ENCODE results near the gene FRMPD4.

The FRMPD4 gene

DNA sequence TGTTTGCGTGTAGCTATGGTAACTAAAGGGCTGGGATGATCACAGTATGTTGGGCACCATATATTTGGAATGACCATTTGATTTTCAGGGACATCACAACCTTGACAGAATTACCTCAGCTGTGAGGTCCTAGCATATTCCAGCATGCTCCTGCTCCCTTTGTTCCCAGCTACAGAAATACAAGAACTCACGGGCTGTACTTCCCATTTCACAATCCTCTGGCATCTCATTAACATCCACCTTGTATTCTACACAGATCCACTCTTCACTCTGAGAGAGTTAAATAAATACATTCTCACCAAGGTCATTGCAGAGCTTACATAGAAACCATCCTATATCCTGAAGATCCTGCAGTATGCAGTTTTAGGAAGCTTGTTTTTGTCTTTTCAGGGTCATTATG, 169.7 kb downstream of the FRMPD4 start:
- no peak for DNase-seq

DNA sequence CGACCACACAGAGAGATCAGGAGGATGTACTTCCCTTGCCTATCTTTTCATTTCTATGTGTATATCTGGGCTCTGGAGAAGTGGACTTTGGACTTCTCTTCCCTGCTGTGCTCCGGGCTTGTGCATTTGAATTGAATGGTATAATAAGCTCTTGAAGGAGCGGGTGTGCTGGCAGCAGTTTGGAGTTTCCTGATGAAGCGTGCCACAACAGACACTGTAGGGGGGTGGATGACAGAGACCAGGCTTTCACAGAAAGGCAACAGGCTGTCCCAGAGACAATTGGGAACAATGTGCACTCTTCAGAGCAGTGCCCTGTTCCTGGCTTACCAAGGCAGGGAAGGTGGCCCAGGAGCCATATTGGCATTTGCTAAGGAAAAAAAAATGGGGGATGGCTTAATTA, 170.1 kb downstream of the FRMPD4 start:
- no peak for DNase-seq

DNA sequence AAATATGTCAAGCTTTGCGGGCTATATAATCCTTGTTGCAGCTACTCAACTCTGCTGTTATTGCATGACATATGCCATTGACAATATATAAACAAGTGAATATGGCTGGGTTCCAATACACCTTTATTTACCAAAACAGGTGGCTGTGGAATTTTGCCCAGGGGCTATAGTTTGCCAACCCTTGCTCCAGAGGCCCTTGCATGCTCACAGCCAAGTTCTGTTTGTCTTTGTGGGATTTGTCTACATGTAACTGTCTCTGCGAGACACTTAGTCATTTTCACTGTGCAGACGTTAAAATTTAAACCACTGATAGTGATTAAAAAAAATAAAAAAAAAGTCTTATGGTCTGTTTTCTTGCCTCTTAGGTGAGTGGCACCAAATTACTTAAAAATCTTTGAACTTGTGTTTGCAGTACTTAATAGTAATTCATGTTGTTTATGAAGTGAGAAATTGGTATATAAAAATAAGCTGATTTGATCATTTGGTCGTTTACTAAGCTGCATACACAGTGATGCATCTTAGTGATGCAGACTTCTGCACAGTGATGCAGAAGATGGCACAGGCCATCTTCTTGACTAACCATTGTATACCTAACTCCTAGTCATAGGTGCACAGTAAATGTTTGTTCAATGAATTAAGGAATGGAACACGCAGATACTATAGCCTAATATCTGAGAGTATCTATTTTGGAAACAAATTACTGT, 170.9 kb downstream of the FRMPD4 start:
- no peak for DNase-seq

DNA sequence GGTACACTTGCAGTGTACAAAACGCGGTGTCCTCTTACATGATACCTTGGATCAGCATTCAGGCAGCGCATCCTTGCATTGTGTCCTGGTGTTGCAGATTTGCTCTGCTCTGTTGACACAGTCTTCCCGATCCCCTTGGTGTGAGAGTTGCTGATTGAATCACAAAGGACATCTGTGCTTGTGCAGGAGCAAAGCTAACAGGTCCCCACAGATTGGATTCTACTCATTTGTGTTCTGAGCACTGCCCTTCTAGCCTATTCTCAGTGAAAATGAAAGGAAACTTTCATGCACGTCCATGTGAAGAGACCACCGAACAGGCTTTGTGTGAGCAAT, 171.4 kb downstream of the FRMPD4 start:
- DNase-seq, result no peak

DNA sequence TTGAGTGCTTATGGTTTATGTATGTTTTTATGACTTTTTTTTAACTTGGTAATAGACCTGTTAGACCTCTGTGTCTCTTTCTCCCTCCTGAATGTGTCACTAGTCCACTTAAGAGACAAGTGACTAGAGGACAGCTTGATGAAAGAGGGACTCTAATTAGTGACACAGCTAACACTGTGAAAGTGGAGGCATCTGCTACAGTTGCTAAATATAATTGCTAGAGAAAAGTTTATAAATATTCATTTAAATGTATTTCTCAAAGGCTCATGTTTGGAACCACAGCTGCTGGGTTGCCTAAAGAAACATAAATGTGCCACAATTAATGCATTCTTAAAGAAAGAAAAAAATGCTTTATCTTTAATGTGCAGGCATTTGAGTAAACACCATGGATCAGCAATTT, 176.4 kb downstream of the FRMPD4 start:
- DNase-seq, result no peak

DNA sequence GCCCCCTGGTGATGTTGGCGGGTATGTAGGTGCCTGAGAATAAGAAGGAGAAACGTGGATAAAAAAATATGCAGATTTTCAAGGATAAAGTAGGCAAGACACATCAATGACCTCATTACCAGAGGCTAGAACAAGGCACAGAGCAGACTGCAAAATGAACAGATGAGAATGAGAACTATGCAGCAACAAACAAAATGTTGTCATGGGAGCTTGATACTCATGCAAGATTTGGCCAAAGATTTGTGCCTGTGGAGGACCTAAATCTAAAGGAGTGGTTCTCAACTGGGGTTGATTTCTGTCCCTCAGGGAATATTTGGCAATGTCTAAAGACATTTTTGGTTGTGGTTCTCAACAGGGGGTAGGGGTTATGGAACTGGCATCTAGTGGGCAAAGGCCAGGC, 177.3 kb downstream of the FRMPD4 start:
- DNase-seq, result no peak

DNA sequence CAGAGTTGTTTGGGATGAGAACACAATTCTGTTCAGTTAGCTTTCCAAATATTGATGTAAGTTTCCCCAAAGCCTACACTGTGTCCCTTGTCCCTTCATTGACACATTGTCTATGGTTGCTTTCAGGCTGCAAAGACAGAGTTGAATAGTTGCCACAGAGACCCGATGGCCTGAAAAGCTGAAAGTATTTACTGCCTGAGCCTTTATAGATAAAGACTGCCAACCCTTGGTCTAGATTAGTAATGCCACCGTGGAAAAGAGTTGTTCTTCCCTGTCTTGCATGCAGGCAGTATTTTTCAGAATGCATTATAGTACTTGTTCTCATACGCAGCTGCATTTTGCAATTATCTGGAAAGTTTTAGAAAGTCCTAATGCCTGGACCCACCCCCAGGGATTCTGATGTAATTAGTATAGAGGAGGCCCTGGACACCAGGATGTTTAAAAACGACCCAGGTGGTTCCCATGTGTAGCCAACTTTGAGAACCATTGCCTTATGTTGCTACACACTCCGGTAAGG, 180.8 kb downstream of the FRMPD4 start:
- no peak for DNase-seq

DNA sequence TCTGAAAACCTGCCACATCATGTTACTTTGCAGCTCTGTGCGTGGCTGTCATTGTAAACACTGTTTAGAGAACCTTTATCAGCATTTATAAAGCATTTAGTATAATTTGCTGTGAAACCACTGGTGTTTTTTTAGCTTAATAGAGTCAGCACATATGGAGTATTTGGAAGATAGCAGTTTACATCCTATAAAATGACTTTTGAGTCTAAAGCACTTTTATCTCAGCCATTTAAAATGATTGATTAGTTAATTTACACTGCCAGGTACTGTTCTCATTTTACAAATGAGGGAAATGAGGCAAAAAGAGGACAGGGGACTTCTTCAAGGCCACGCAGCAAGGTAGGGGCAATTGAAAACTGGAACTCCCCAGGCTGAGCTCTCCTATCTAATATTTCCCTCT, 181.7 kb downstream of the FRMPD4 start:
- DNase-seq, result no peak

DNA sequence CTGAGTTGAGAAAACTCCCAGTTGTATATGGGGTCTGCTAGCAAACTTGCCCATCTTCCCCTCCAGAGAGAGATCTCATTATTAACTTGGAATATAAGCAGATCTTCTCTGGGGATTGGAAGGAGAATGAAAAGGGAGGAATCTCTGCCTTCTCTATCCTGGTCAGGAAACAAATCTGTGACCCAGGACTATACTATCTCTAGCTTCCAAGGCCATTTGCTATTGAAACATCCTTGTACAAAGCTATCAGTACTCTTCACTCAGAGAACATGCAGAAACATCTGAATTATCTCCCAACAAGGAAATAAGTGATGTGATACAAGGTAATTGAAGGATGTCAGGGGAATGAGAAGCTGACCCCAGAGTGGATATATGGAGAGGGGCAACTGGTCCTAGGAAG, 183.8 kb downstream of the FRMPD4 start:
- no peak for DNase-seq

DNA sequence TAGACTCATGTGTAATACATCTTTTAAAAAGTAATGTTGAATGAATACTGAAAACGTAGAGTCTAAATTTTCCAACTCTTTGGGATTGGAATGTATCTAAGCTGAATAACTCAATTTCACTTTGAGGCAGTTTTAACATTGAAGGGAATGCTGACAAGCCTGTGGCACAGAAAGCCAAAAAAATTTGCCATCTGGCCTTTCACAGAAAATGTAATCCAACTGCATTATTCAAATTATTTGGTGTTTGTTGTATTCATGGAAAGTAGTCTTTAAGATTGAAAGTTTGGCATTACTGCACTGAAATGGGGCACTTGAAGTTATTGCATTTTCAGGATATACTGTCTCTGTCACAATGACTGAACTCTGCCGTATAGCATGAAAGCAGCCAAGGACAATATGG, 186.9 kb downstream of the FRMPD4 start:
- DNase-seq, result no peak

DNA sequence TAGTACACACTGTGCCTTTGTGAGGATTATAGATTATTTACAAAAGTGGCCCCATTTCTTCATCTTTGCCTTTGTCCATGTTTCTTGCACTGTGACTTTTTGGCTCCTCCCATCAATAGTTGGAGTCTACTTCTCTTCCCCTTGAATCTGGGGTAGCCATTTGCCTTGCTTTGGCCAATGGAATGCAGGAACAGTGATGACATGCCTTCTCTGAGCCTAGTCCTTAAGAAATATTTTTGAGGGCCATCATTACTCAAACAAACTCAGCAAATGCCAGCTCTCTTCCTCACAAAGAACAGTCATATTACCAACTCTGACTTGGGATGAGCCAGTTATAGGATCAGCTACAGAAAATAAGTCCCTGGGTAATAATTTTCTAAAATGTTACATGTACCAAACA, 189.6 kb downstream of the FRMPD4 start:
- DNase-seq, result no peak

DNA sequence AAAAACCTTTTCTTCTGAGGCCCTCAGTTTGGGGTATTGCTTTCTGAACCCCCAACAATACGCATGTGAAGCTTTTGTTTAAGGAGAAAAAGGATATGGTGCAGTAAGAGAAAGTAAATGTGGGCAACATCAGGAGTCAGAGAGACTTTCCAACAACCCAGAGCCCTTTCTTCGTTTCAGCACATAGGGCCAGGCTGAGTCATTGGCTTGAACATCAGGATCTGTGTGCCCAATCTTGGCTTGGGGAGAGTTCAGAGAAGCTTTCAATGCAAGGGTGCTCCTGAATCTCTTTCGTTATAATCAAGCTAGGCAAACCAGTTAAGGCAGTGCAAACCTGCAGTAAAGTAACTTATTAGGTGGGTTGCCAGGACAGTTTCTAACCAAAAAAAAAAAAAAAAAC, 191.2 kb downstream of the FRMPD4 start:
- DNase-seq, result no peak

DNA sequence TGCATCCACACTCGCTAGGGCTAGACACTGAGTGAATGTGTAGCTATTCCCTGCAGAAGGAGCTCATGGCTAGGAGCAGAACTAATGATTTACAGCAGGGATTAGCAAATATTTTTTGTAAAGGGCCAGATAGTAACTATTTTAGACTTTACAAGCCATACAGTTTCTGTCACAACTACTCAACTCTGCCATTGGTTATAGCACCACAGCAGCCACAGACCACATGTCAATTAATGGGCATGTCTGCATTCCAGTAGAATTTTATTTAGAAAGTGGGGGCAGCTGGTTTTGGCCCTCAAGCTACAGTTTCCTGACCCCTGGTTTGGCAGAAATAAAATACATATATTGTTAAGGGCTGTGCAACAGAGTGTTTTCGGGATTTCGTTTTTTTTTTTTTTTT, 192.6 kb downstream of the FRMPD4 start:
- DNase-seq, result no peak

DNA sequence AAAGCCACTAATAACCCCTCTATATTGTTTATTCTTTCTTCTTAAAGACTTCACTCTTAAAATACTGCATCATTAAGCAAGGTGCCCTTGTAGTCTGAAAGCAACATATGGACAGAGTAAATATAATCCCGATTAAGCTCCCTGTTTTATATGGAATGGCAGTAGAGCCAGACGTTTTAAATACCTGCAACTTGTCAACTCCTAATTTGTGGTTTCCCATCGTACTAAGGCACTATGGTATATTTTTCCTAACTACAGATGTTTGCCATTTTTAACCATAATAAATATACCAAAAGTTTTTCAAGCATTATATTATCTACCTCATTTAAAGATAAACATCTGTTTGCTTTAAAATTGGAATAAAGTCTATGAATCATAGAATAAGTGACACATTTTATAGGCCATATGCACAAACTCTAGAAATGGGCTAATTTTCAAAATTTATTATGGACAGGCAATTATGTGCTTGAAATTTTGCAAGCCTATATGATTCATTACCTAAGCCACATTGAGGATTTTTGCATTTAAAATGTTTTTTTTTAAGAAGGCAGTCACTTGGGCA, 194.6 kb downstream of the FRMPD4 start:
- no peak for DNase-seq

DNA sequence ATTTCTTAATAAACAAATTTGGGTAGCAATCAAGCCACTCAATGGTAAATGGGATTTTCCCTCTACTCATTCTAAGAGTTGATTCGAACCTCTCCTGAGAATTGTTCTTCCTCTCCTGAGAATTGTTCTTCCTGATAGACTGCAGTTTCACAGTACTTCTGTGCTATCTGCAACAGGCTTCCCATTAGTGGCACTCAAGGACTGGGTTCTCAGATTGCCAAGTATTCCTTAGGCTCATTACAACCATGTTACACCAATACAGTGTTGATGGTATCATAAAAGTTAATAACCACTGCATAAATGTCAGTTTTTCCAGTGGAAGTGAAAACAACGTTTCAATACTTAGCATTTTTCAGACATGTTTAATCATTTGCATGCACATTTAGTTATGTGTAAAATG, 201.6 kb downstream of the FRMPD4 start:
- DNase-seq, result no peak

DNA sequence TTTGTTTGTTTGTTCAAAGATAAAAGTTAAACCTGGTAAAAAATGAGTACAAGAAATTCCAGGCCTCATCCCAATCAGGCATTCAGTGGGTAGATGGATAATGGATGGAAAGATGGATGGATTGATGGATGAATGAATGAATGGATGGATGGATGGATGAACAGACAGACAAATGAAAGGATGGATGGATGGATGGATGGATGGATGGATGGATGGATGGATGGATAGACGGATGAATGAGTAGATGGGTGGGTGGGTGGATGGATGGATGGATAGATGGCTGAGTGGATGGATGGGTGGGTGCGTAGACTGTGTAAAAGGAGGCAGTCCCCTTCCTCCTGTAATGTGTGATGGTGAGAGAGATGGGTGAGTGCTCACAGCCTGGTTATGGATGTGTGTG, 206.7 kb downstream of the FRMPD4 start:
- no peak for DNase-seq

DNA sequence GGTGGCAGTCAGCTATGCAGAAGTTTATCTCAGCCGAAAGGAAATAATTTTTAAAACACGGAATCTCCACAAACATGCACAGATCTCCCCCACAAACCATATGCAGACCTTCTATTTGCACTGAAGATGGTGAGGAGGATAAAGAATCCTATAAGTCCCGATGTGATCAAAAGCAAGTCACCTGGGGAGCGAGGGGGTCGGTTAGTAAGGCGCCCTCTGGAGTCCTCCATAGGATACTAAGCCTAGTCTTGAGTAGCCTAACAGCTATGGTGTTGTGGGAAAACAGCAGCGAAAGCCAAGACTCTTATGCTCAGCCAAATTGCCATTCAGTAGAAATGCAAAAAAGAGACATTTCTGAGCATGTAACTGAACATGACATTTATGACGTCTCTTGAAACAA, 210.9 kb downstream of the FRMPD4 start:
- DNase-seq, result no peak

DNA sequence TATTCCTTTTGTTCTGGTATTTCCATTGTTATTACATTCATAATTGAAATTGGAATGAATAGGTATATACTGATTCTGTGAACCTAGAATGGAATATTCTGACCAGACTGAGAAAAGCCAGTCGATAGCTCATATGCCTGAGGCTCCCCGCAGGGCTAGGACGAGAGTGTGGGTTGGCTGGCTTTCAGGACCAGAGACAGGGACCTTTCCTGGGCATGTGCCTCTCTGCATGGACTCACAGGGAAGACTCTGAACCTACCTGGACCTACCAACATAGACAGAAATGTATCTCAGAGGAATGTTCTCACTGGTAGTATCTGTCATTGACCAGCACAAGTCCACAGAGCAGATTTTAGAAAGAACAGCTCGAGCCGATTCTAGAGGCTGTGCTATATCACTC, 214.6 kb downstream of the FRMPD4 start:
- DNase-seq, result no peak

DNA sequence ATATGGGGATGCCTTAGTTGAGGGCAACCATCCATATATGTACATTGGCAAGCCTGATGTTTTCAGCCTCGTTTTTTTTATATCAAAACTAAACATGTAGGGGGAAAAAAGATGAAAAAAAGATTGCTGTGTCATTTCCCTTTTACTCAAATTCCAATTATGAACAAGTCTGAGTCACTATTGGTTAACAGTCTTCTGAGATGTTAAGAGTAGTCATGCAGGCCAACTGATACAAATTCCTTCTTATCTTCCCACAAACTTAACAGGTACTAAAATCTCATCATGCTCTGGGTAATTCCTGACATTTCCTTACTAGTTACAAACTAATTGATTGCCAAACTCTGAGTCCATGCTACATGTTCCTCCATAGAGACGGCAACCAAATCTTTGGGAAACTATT, 222.1 kb downstream of the FRMPD4 start:
- DNase-seq, result no peak

DNA sequence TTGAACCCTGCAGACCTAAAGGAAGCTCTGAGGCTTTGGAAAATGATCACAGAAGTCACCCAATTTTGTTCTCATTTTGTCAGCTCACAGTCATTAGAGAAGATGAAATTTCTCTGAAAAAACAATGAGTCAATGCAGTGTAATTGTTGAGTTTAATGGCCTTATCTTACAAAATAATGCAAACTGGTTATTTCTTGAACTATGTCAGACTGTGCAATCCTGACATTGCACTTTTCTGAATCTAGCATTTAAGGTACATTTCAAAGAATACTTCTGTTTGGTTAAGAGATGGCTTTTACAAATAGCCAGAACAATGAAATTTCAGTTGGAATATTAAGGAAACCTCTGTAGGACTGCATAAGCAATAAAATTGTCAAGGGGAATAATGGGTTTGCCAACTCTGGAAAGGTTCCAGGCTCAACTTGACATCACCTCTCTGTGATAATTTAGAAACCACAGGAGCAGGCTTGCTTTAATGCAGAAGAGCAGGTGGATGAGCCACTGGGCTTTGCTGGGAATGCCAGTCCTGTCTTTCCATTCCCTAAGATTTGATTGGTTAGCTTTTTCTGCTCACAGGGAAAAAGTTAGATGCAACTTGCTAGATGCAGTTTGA, 222.8 kb downstream of the FRMPD4 start:
- no peak for DNase-seq

DNA sequence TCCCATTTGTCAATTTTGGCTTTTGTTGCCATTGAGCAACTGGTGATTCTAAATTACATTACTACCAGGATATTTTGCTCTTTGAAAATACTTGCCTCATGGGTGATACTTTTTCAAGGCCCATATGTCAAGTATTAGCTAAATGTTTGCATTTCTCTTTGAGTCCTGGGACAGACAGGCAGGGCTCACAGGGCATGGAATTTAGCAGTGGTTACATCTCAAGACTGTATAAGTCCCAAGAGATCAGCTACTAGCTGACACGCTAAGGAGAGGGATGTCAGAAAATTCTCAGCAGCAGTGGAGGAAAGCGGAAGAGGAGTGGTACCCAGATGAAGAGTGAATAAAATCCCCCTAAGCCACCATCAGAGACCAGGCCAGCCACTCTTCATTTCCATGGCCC, 224.9 kb downstream of the FRMPD4 start:
- DNase-seq, result no peak

DNA sequence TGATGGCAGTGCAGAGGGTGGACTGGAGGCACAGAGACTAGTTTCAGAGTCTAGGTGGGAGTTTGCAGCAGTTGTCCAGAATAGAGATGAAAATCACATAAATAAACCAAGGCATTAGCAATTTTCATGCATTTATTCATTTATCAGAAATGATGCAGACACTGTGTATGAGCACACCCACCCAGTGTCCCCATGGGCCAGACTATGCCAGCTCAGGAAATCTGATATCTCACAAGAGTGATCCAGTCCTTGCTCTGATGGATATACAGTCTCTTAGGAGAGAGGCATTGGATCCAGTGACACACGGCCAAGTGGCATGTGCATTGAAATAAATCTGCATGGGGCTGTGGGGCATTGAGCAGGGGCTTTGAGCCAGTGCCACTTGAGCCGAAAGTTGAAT, 228.2 kb downstream of the FRMPD4 start:
- no peak for DNase-seq

DNA sequence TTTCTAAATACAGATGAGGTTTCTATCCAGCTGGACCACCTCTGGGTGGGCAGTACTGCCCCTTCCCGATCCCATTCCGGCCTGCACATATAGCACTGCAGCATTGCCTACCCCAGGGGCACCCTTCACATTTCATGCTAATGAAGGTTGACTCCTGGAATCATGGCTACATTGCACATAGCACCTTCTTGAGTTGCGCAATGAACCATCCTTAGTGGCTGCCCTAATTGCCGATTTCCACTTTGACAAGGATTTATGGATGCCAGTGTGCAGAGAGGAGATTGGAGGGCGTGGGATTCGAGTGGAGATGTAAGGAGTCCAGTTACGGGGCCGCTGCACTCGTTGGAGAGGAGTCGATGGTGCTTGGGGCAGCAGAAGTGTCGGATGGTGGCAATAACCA, 229.0 kb downstream of the FRMPD4 start:
- DNase-seq, result no peak

DNA sequence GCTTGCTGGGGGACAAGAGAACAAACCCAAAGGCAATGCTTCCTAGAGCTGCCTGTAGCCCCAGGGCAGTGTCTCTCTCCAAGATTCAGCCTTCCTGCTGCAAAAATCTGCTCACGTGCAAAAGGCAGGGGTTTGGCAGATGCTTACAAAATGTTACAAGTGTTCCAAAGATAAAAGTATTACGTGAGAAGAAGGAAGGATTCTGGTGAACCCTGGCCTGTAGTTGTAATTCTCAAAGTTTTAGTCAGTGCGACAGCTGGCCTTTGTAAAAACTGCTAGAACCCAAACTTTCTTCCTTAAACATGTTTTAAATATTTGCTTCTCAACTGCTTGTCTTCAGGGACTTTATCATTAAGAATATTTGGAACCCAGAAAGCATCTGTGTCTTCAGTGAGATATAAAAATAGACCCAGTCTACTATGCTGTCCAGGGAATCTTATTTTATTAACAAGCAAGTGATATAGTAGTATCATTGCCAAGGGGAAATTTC, 232.3 kb downstream of the FRMPD4 start:
- DNase-seq, result no peak

DNA sequence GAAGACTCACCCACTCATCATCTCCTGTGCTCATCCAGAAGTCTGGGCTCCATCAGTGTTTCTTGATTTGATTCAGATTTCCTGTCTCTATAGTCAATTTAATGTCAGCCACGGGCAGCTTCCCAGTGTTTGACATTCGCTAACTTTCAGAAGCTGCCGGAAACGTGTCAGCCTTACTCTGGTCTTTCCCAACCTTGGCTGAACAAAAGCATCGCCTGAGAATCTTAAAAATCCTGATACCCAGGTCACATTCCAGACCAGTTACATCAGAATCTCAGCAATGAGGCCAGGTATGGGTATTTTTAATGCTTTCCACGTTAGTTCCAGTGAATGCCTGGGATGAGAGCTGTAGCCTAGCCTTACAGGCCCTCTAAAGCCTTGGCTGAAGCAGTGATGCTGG, 233.8 kb downstream of the FRMPD4 start:
- no peak for DNase-seq

Data from CD4-positive, alpha-beta T cell treated with Interleukin-4 for 4 hours (primary cell).